HCT116 (cell line): ENCODE results near the gene DPYSL4. TPM values are rescaled to one million over a fixed set of nuclear protein-coding genes. Genes with fewer than 3 reads are reported as not detected.

Source experiments
- ATAC-seq: fragments of 200-7000 bp; cut with Tn5 transposase; 2 replicates; pipeline ENCODE4 v1.9.1; 2020; ENCODE audit warnings: mild to moderate bottlenecking, moderate library complexity
- BruUV-seq: library from RNA; stranded (reverse); fragments of 400-500 nt; replicated peaks from 2 replicates; lab custom pipeline; 2021; lab: Mats Ljungman, UMichigan
- CTCF ChIA-PET: fragments of 300-600 bp; sonication (Branson Sonifier 250); formaldehyde crosslinking; loops from one replicate; lab custom pipeline; 2021; ENCODE audit warnings: antibody characterized with exemption; lab: Charles Lee
- POLR2A ChIA-PET: fragments of 300-600, 350-600 bp; sonication (Branson Sonifier 250); formaldehyde crosslinking; loops from one replicate; lab custom pipeline; 2021; ENCODE audit warnings: antibody characterized with exemption; lab: Charles Lee
- RAD21 ChIA-PET, 2 experiments: fragments of 300-600 bp; sonication (Branson Sonifier 250); formaldehyde crosslinking; loops; one replicate each; lab custom pipeline; 2023; ENCODE audit warnings: low total read pairs in 2 of 2; ENCODE audit not compliant: uncharacterized antibody in 2 of 2, unreplicated experiment in 2 of 2, low non-redundant PET in 1 of 2; lab: Charles Lee
- DNase-seq: peaks from one replicate; pipeline ENCODE4 v3.0.0-alpha.2; 2010; ENCODE audit warnings: low read depth, low spot score
- H2AFZ ChIP-seq: fragments of 200-600 bp; shearing (Covaris generic), sonication (generic); 2 replicates; pipeline ENCODE4 v1.6.1; 2017; ENCODE audit warnings: low read depth, mixed run types, mixed read lengths, antibody characterized with exemption, low read length; ENCODE audit not compliant: poor library complexity, severe bottlenecking
- H3K27ac ChIP-seq: 2 replicates; pipeline ENCODE4 v1.5.1; 2012; ENCODE audit warnings: low read depth, low read length
- H3K27me3 ChIP-seq: fragments of 200-600 bp; sonication (generic); 2 replicates; pipeline ENCODE4 v1.6.1; 2016; ENCODE audit warnings: mixed run types, low read length, mixed read lengths; ENCODE audit not compliant: insufficient read depth
- H3K36me3 ChIP-seq, 2 experiments: fragments of 200-500 bp in 1 of 2; fragments of 200-600 bp in 1 of 2; sonication (Bioruptor generic) in 1 of 2; sonication (generic) in 1 of 2; 2 replicates each; pipeline versions ENCODE4 v1.5.1 to v1.6.1; 2014 to 2016; ENCODE audit warnings: low read length in 2 of 2, inconsistent platforms in 1 of 2, mixed read lengths in 1 of 2, mixed run types in 1 of 2; ENCODE audit not compliant: insufficient read depth in 2 of 2, control insufficient read depth in 1 of 2
- H3K4me1 ChIP-seq, 2 experiments: fragments of 200-600 bp in 1 of 2; sonication (generic) in 1 of 2; 2 replicates each; pipeline versions ENCODE4 v1.5.1 to v1.6.1; 2012 to 2017; ENCODE audit warnings: low read length in 2 of 2, inconsistent platforms in 1 of 2, mild to moderate bottlenecking in 1 of 2, mixed read lengths in 1 of 2, mixed run types in 1 of 2, moderate library complexity in 1 of 2; ENCODE audit not compliant: insufficient read depth in 2 of 2, control insufficient read depth in 1 of 2
- H3K4me2 ChIP-seq: fragments of 200-600 bp; sonication (generic); 2 replicates; pipeline ENCODE4 v1.6.1; 2017; ENCODE audit warnings: mixed run types, low read length, mixed read lengths
- H3K4me3 ChIP-seq, 2 experiments: fragments of 200-600 bp in 1 of 2; sonication (generic) in 1 of 2; replicated peaks in 1 of 2; 2 replicates each; pipeline ENCODE4 v1.5.1; 2011 to 2016; ENCODE audit warnings: low read length in 2 of 2, control low read depth in 1 of 2, low read depth in 1 of 2, mild to moderate bottlenecking in 1 of 2, mixed read lengths in 1 of 2, mixed run types in 1 of 2
- H3K79me2 ChIP-seq: fragments of 200-600 bp; sonication (generic); 2 replicates; pipeline ENCODE4 v1.6.1; 2017; ENCODE audit warnings: mild to moderate bottlenecking, mixed run types, low read length, moderate library complexity, mixed read lengths; ENCODE audit not compliant: insufficient read depth
- H3K9ac ChIP-seq: fragments of 200-600 bp; sonication (generic); 2 replicates; pipeline ENCODE4 v1.6.1; 2016; ENCODE audit warnings: low read length, mixed read lengths
- H3K9me2 ChIP-seq: fragments of 200-600 bp; sonication (generic), shearing (Covaris generic); 2 replicates; pipeline ENCODE4 v1.6.1; 2017; ENCODE audit warnings: mixed run types, mild to moderate bottlenecking, moderate library complexity; ENCODE audit not compliant: insufficient read depth
- H3K9me3 ChIP-seq, 2 experiments: fragments of 200-500 bp in 1 of 2; fragments of 200-600 bp in 1 of 2; sonication (Bioruptor generic) in 1 of 2; sonication (generic) in 1 of 2; 2 replicates each; pipeline ENCODE4 v1.6.1; 2014 to 2017; ENCODE audit warnings: low read length in 2 of 2, mixed read lengths in 2 of 2, inconsistent platforms in 1 of 2, low read depth in 1 of 2, mild to moderate bottlenecking in 1 of 2, mixed run types in 1 of 2, moderate library complexity in 1 of 2; ENCODE audit not compliant: control insufficient read depth in 1 of 2, insufficient read depth in 1 of 2
- H4K20me1 ChIP-seq: fragments of 200-600 bp; sonication (generic), shearing (Covaris generic); 2 replicates; pipeline ENCODE4 v1.6.1; 2017; ENCODE audit warnings: mixed run types, mild to moderate bottlenecking, moderate library complexity; ENCODE audit not compliant: insufficient read depth
- ATF3 ChIP-seq: IDR thresholded peaks from 2 replicates; pipeline ENCODE4 v1.6.1; 2012
- CTCF ChIP-seq, 3 experiments: fragments of 200-600 bp in 1 of 3; sonication (generic) in 1 of 3; IDR thresholded peaks in 2 of 3; conservative IDR thresholded peaks in 1 of 3; 2 replicates each; pipeline ENCODE4 v1.5.1; 2012 to 2017; ENCODE audit warnings: low read depth in 2 of 3, low read length in 2 of 3, antibody characterized with exemption in 1 of 3, borderline replicate concordance in 1 of 3, control low read depth in 1 of 3, mild to moderate bottlenecking in 1 of 3, mixed read lengths in 1 of 3, mixed run types in 1 of 3, moderate library complexity in 1 of 3; ENCODE audit not compliant: insufficient read depth in 1 of 3
- EGR1 ChIP-seq: IDR thresholded peaks from 2 replicates; pipeline ENCODE4 v1.6.1; 2012; ENCODE audit warnings: low read depth
- ELF1 ChIP-seq: IDR thresholded peaks from 2 replicates; pipeline ENCODE4 v1.6.1; 2012; ENCODE audit warnings: low read depth, borderline replicate concordance
- EZH2 ChIP-seq: fragments of 200-600 bp; sonication (generic); IDR thresholded peaks from 2 replicates; pipeline ENCODE4 v1.6.1; 2017; ENCODE audit warnings: antibody characterized with exemption, mixed run types
- FOSL1 ChIP-seq: IDR thresholded peaks from 2 replicates; pipeline ENCODE4 v1.6.1; 2012; ENCODE audit warnings: low read depth
- JUND ChIP-seq: IDR thresholded peaks from 2 replicates; pipeline ENCODE4 v1.6.1; 2012
- MAX ChIP-seq: IDR thresholded peaks from 2 replicates; pipeline ENCODE4 v1.6.1; 2012
- POLR2A ChIP-seq: IDR thresholded peaks from 2 replicates; pipeline ENCODE4 v1.7.0; 2011; ENCODE audit warnings: borderline replicate concordance; ENCODE audit not compliant: insufficient read depth, insufficient read length; ENCODE audit errors: extremely low read depth
- POLR2AphosphoS5 ChIP-seq: IDR thresholded peaks from 2 replicates; pipeline ENCODE4 v1.6.1; 2011; ENCODE audit warnings: mild to moderate bottlenecking, low read depth, low read length, moderate library complexity
- RAD21 ChIP-seq: IDR thresholded peaks from 2 replicates; pipeline ENCODE4 v1.6.1; 2012; ENCODE audit warnings: low read depth, mild to moderate bottlenecking
- REST ChIP-seq: IDR thresholded peaks from 2 replicates; pipeline ENCODE4 v1.6.1; 2012; ENCODE audit warnings: low read depth
- YY1 ChIP-seq: IDR thresholded peaks from 2 replicates; pipeline ENCODE4 v1.6.1; 2011; ENCODE audit warnings: low read length, low read depth, moderate library complexity, mild to moderate bottlenecking; ENCODE audit not compliant: insufficient replicate concordance; ENCODE audit errors: extremely low read depth
- intact Hi-C: fragments of 100-400 bp; cut with micrococcal nuclease; formaldehyde crosslinking; loops from 2 replicates; pipeline ENCODE4 v1.10.0; 2022
- total RNA-seq: library from RNA; stranded (reverse); gene quantifications from one replicate; pipeline ENCODE4 v1.2.1, GENCODE V29; 2021; ENCODE audit not compliant: unreplicated experiment

DPYSL4 gene
- total RNA-seq, 1 experiment from 2014 or later = 5.4 TPM

GRCh38 chr10:132181691-132182425, 4.9 kb upstream of the DPYSL4 start:
- Histone ChIP-seq H3K4me2 (no peak overlapping the region), H3K27ac (no peak overlapping the region), H3K9ac (no peak overlapping the region), H3K4me1 (no peaks in the 10 kb centered on the region), H3K9me3 (no peaks in the 10 kb centered on the region), H2AFZ (no peak overlapping the region), H3K27me3 (0 out of 2 replicates have a peak, but pooled peaks cover 3% of the 10 kb centered on the region), H3K79me2 (no peaks in the 10 kb centered on the region), H3K9me2 (no peaks in the 10 kb centered on the region), H3K4me3 (no peak overlapping the region), H4K20me1 (no peaks in the 10 kb centered on the region), H3K36me3 (no peaks in the 10 kb centered on the region)
- POLR2A ChIA-PET = no interaction called here
- intact Hi-C loops = no loop called here
- CTCF ChIA-PET = no interaction called here
- no TSS peak for BruUV-seq
- RAD21 ChIA-PET = no interaction called here
- DNase-seq = no peak
- ATAC-seq = no peak
- TF ChIP-seq POLR2A (no peak), EGR1 (no peak), POLR2AphosphoS5 (no peak), MAX (no peak)

- RAD21 ChIA-PET = no interaction called here
- Histone ChIP-seq H3K4me2 (no peak overlapping the region), H3K79me2 (no peaks in the 10 kb centered on the region), H3K27me3 (no peaks in the 10 kb centered on the region), H2AFZ (no peak overlapping the region), H3K9ac (no peak overlapping the region), H3K36me3 (no peaks in the 10 kb centered on the region), H3K4me3 (no peak overlapping the region), H3K9me3 (no peaks in the 10 kb centered on the region), H3K27ac (no peak overlapping the region), H3K9me2 (no peaks in the 10 kb centered on the region), H4K20me1 (no peaks in the 10 kb centered on the region), H3K4me1 (no peaks in the 10 kb centered on the region)
- POLR2A ChIA-PET = no interaction called here
- CTCF ChIA-PET = no interaction called here
- intact Hi-C loops = no loop called here
- no peak for ATAC-seq
- DNase-seq = no peak
- BruUV-seq = no TSS peak
- TF ChIP-seq CTCF (IDR thresholded peaks at IDR 0.05 in 2 of 3, conservative IDR thresholded peaks at IDR 0.05 in 1 of 3; ENCODE audit: borderline replicate concordance in 1 of 3, insufficient read depth in 1 of 3, low read depth in 2 of 3, low read length in 2 of 3) (no peak), ATF3 (no peak), FOSL1 (no peak), EZH2 (no peak), REST (no peak), ELF1 (no peak), JUND (no peak), YY1 (no peak), RAD21 (no peak), MAX (no peak), POLR2AphosphoS5 (no peak), POLR2A (no peak)
Observed at GRCh38 chr10:132182591-132182990, 4.2 kb upstream of the DPYSL4 start.
